K562 (cell line): ENCODE measurements around the gene MATN1. TPM values are rescaled to one million over a fixed set of nuclear protein-coding genes. Genes with fewer than 3 reads are reported as not detected.

ENCODE experiments used
- ATAC-seq: fragments of 200-7000 bp; cut with Tn5 transposase; 3 replicates; pipeline ENCODE4 v1.9.1; 2020; ENCODE audit warnings: moderate library complexity
- BruUV-seq: library from RNA; stranded (reverse); fragments of 400-500 nt; replicated peaks from 2 replicates; lab custom pipeline; 2021; lab: Mats Ljungman, UMichigan
- CTCF ChIA-PET: fragments of 300-600 bp; formaldehyde crosslinking; extraction: SDS; loops from one replicate; lab custom pipeline; 2021; ENCODE audit warnings: low intra/inter-chr PET ratio; lab: Yijun Ruan, JAX
- POLR2A ChIA-PET: fragments of 300-600, 350-650 bp; sonication (Branson Sonifier 250); formaldehyde crosslinking; extraction: SDS; loops from one replicate; lab custom pipeline; 2021; ENCODE audit warnings: antibody characterized with exemption, inconsistent platforms; lab: Yijun Ruan, JAX
- DNase-seq, 4 experiments: peaks; one replicate each; pipeline versions ENCODE4 v3.0.0 to v3.0.0-alpha.2; 2011 to 2018; ENCODE audit warnings: low spot score in 3 of 4, mixed read lengths in 3 of 4; ENCODE audit errors: extremely low read depth in 1 of 4
- FAIRE-seq: peaks from 2 replicates; lab custom pipeline; 2011; peaks lifted over from hg19 to GRCh38; lab: Jason Lieb, UNC
- H2AFZ ChIP-seq: 2 replicates; pipeline ENCODE4 v1.6.0; 2011; ENCODE audit warnings: low read depth, low read length, control low read depth, inconsistent platforms
- H3K27ac ChIP-seq: fragments of 200-600 bp; 3 replicates; pipeline ENCODE4 v1.8.0; 2011; ENCODE audit warnings: low read depth, mild to moderate bottlenecking, control low read depth, inconsistent platforms, low read length, moderate library complexity, mixed read lengths; ENCODE audit errors: extremely low read depth
- H3K27me3 ChIP-seq, 2 experiments: fragments of 300-600 bp in 1 of 2; 2 replicates in 1 of 2; 3 replicates in 1 of 2; pipeline versions ENCODE4 v1.6.0 to v1.8.0; 2011; ENCODE audit warnings: inconsistent platforms in 2 of 2, low read length in 2 of 2, mild to moderate bottlenecking in 1 of 2, mixed read lengths in 1 of 2, moderate library complexity in 1 of 2; ENCODE audit not compliant: control insufficient read depth in 2 of 2, insufficient read depth in 2 of 2
- H3K36me3 ChIP-seq: fragments of 300-600 bp; 3 replicates; pipeline ENCODE4 v1.8.0; 2011; ENCODE audit warnings: mild to moderate bottlenecking, low read length, inconsistent platforms; ENCODE audit not compliant: control insufficient read depth, insufficient read depth
- H3K4me1 ChIP-seq, 2 experiments: fragments of 200-600 bp in 1 of 2; replicated peaks in 1 of 2; 2 replicates in 1 of 2; 3 replicates in 1 of 2; pipeline versions ENCODE4 v1.5.1 to v1.8.0; 2011; ENCODE audit warnings: inconsistent platforms in 2 of 2, low read length in 2 of 2, mild to moderate bottlenecking in 1 of 2, mixed read lengths in 1 of 2, moderate library complexity in 1 of 2; ENCODE audit not compliant: control insufficient read depth in 2 of 2, insufficient read depth in 2 of 2
- H3K4me2 ChIP-seq: 2 replicates; pipeline ENCODE4 v1.6.1; 2011; ENCODE audit warnings: low read length, control low read depth, inconsistent platforms, mixed read lengths; ENCODE audit not compliant: insufficient read depth
- H3K4me3 ChIP-seq: fragments of 200-600 bp; sonication (generic), shearing (Covaris generic); 2 replicates; pipeline ENCODE4 v1.5.1; 2016; ENCODE audit warnings: control low read depth, inconsistent platforms
- H3K79me2 ChIP-seq: fragments of 200-600 bp; 3 replicates; pipeline ENCODE4 v1.8.0; 2011; ENCODE audit warnings: low read length, inconsistent platforms; ENCODE audit not compliant: control insufficient read depth, insufficient read depth
- H3K9ac ChIP-seq, 2 experiments: 2 replicates each; pipeline versions ENCODE4 v1.6.0 to v1.6.1; 2011; ENCODE audit warnings: low read depth in 2 of 2, low read length in 2 of 2, control low read depth in 1 of 2, inconsistent platforms in 1 of 2, mild to moderate bottlenecking in 1 of 2, mixed read lengths in 1 of 2; ENCODE audit not compliant: insufficient read depth in 1 of 2
- H3K9me1 ChIP-seq: one replicate; pipeline ENCODE4 v1.6.0; 2011; ENCODE audit warnings: inconsistent platforms, mild to moderate bottlenecking, low read length, moderate library complexity; ENCODE audit not compliant: control insufficient read depth, insufficient read depth
- H3K9me3 ChIP-seq: replicated peaks from 2 replicates; pipeline ENCODE4 v1.5.1; 2011; ENCODE audit warnings: low read depth, low read length, inconsistent platforms; ENCODE audit not compliant: control insufficient read depth, insufficient read depth
- H4K20me1 ChIP-seq: replicated peaks from 2 replicates; pipeline ENCODE4 v1.6.1; 2011; ENCODE audit warnings: low read length, inconsistent platforms, mixed read lengths; ENCODE audit not compliant: control insufficient read depth, insufficient read depth
- GTF2E2 ChIP-seq: fragments of 200-800 bp; sonication (Bioruptor generic); IDR thresholded peaks from 2 replicates; pipeline ENCODE4 v1.6.1; 2016; ENCODE audit warnings: missing genetic modification characterization, missing compliant biosample characterization
- MED1 ChIP-seq: sonication (generic); formaldehyde crosslinking; IDR thresholded peaks from 2 replicates; pipeline ENCODE4 v1.8.1; 2023; ENCODE audit warnings: missing genetic modification reagents, borderline replicate concordance
- NFE2 ChIP-seq: IDR thresholded peaks from 2 replicates; pipeline ENCODE4 v1.6.1; 2014; ENCODE audit warnings: antibody characterized with exemption, low read depth
- ZNF76 ChIP-seq: fragments of 250-450 bp; sonication (Bioruptor Pico); IDR thresholded peaks from 2 replicates; pipeline ENCODE4 v1.4.0; 2020; ENCODE audit warnings: mild to moderate bottlenecking, moderate library complexity, borderline replicate concordance
- WGBS: fragments of 100-300 bp; shearing (Covaris generic); methylation state at CpG from one replicate; pipeline ENCODE4 v1.1.6; 2016; ENCODE audit warnings: low coverage, mixed read lengths; ENCODE audit not compliant: insufficient coverage; ENCODE audit errors: missing lambda C conversion rate; 5-methylcytosine and 5-hydroxymethylcytosine counted together
- in situ Hi-C: fragments of 300-500 bp; cut with MboI; formaldehyde crosslinking; loops from 4 replicates; pipeline ENCODE4 v1.15.0; 2018; ENCODE audit warnings: inconsistent platforms, mixed read lengths
- intact Hi-C: fragments of 100-400 bp; cut with micrococcal nuclease; formaldehyde crosslinking; loops from 2 replicates; pipeline ENCODE4 v1.14.2; 2022
- polyA plus RNA-seq, 8 experiments: library from polyadenylated mRNA; depleted of rRNA in 4 of 8; stranded (reverse) in 5 of 8; unstranded in 3 of 8; fragments of >200 nt; fragmentation: Nextera tagmentation in 2 of 8; fragmentation: Illumina TruSeq in 1 of 8; extraction: Ambion mirVana in 2 of 8; extraction: Trizol in 1 of 8; gene quantifications; 2 replicates each; pipeline versions ENCODE4 v1.2.1 to v1.2.3, GENCODE V29; 2011 to 2014; ENCODE audit warnings: inconsistent platforms in 1 of 8, missing spikeins in 1 of 8
- total RNA-seq, 7 experiments: library from RNA; depleted of rRNA in 6 of 7; stranded (reverse); fragments of >200 nt in 6 of 7; fragmentation: Illumina TruSeq in 2 of 7; extraction: Trizol in 2 of 7; gene quantifications; 2 replicates each; pipeline versions ENCODE4 v1.2.1 to v1.2.3, GENCODE V29; 2011 to 2021; ENCODE audit warnings: low replicate concordance in 1 of 7

Gene MATN1
- total and polyA plus RNA-seq, 9 of the 15 experiments (the other 6 are each of a cell fraction or from before 2014, with no cell fraction given), result 0.10 to 2.3 (median 1.2) TPM

DNA sequence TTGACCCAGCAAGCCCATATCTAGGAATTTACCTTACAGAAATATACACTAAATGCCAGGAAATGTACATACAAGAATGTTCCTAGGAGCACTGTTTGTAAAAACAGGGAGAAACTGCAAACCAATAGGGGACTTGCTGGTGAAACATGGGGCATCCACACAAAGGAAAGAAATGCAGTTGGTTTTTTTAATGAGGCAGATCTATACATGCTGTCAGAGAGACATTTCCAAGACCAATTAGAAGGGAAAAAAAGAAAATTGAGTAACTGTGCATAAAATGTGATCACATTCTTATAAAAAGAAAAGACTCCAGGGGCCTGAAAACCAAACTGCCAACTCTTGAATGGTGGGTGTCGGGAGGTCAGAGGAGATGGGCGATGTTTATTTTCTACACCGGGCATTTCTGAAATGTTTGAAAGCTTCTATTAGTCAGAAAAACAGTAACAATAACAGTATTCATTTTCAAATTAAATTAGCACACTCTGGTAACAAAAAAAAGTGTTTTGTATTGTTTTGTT is 56.6 kb downstream of the MATN1 start:
- Histone ChIP-seq H3K4me3 (no peak overlapping the region), H3K4me1 (no peaks in the 10 kb centered on the region), H3K27ac (no peak overlapping the region), H2AFZ (no peak overlapping the region), H3K4me2 (no peak overlapping the region), H3K36me3 (no peaks in the 10 kb centered on the region), H3K9ac (no peak overlapping the region), H3K79me2 (no peaks in the 10 kb centered on the region), H3K27me3 (peaks cover 13 to 71% of the 10 kb centered on the region in 2 experiments; a peak in 4 of 5 replicates), H3K9me1 (no peaks in the 10 kb centered on the region), H4K20me1 (no peaks in the 10 kb centered on the region; the same call in 1 of the 2 replicates), H3K9me3 (no peaks in the 10 kb centered on the region)
- BruUV-seq, result no TSS peak
- intact Hi-C loops (no loop called here), in situ Hi-C loops (no loop called here)
- POLR2A ChIA-PET, result interaction anchor here (0.8 kb wide), 1 partner anchor 11 kb away, joined by 3 read pairs; no protein-coding TSS in a partner anchor
- ATAC-seq (no peak), FAIRE-seq (no peak), DNase-seq (no peak)
- TF ChIP-seq MED1 (CRISPR knock-in tag), result no peak
- no peak for TF ChIP-seq NFE2
- TF ChIP-seq GTF2E2, result no peak
- TF ChIP-seq ZNF76 (CRISPR knock-in tag), result no peak
- 0% methylated on average over 3 of the region's 3 CpGs for WGBS
- CTCF ChIA-PET, result no interaction called here
